Measurements from ENCODE around the gene MINDY4B.
A peak's percentile ranks its signal among the peaks of the same experiment; 100 is the strongest.

Gene MINDY4B

DNA sequence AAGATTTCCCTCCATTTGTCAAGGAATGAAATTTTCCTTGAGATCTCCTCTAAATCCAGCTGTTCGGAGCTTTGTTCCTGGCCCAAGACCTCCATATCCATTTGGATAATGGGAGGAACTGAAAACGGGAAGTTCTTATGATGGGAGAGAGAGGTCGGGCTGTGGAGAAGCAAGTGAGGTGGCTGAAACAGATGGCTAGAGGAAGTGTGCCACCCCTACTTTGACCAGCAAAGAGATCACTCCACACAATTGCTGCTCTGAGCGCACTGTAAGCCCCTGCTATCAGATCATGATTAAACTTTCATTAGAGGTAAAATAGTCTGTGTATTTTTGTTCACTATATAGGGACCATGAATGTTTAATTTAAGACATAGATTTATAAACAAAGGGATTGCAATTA lies at the start of gene MINDY4B:
TSS of gene MINDY4B (minus strand) at position 101 of the 400 bp plus-strand sequence. CDS start at position 101, 0 bp downstream.
- DNase-seq, result no peak

DNA sequence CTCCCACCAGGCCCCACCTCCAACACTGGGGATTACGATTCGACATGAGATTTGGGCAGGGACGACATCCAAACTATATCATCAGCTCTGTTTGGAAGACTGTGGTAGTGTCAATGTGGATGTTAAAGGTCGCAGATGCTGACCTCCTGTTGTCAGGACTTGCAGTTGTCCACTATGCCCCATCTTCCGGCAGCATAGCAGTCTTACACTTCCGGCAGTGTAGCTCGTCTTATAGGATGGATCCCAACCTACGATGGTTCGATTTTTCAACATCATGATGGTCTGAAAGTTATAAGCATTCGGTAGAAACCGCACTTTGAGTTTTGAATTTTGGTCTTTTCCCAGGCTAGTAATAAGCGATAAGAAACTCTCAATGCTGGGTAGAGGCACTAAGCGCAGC lies 46.7 kb upstream of the MINDY4B start:
- no peak for DNase-seq

DNA sequence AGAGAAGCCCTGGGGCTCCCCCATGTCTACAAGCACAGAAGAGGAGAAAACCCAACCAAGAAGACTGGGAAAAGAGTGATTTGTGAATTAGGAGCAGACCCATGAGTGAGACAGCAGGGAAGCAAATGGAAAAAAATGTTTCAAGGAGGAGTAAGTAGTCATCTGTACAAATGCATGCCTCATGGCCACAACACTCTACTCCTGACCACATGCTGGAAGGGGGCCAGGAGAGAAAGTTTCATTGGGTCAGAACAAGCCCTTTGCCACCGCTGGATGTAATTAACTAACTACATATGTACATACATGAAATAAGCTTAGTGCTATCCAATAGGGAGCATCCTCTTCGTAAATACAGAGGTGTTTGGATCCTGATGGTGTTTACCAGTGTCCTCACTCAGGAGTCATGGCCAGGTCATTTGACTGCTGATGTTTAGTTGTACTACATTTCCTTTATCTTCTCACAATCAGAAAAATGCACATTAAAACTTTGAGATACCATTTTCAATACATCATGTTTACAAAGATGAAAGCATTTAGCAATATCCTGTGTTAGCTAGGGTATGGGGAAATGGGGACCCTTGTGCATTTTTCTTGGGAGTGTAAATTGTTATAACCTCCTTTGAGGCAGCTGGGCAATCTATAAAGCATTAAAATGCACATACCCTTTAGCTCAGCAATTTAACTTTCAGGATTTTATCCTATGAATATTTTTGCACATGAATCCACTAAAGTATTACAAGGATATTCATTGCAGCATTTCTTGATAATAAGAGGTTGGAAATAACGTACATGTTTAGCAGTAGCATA lies 40.2 kb upstream of the MINDY4B start:
- DNase-seq, result no peak

DNA sequence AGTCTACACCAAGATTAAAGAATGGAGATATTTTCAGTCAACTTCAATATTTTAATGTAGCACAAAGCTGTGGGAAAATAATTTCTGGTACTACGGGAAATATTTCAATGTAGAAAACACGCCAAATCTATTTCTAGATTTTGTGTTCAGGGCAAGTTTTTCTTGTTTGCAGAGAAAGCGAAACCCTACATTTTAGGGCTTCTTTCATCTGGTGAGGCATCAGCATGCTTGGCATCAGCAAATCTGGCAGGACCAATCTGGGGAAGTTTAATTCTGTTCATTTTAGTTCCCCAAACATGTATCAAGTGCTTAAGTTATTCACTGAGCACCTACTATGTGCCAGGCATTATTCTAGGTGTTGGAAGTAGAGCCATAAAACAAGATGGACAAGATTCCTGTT lies 37.0 kb upstream of the MINDY4B start:
- no peak for DNase-seq

DNA sequence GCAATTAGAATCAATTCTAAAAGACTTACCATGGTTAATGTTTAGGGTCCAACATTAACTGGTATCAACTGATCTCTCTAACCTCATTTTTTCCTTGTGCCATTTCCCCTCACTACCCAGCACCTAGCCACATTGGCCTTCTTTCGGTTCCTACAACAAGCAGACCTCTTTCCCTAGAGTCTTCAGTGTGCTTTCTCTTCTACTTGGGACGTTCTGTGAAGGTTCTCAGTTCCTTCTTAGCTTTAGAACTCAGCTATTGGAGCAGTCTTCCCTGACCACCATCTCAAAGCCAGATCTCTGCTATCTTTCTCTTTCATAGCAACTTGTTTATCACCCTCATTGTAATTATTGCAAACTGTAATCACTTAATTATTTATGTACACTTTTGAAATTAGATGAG lies 31.5 kb upstream of the MINDY4B start:
- DNase-seq, result no peak

DNA sequence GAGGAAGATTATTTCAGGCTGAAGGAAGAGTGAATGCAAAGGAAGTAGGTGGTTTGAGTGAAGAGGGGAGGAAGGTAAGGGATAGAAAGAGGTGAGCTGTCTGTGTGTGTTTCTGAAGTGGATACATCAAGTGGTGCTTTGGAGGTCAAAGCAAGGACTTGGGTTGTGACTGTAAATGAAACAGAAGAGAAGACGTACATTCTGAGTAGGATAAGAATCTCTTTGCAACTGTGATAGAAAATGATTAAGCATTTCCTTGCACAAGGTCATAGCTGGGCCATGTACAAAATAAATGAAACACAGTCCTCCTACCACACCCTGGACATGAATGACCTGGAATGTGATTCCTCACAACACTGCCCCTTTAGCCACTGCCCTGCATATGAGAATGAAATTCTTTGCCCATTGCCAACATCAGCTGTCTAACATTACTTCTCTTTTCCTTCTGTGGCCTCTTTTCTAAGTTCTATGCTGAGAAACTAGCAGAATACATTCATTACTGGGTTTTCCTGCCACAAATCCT lies 28.3 kb upstream of the MINDY4B start:
- DNase-seq, result no peak

DNA sequence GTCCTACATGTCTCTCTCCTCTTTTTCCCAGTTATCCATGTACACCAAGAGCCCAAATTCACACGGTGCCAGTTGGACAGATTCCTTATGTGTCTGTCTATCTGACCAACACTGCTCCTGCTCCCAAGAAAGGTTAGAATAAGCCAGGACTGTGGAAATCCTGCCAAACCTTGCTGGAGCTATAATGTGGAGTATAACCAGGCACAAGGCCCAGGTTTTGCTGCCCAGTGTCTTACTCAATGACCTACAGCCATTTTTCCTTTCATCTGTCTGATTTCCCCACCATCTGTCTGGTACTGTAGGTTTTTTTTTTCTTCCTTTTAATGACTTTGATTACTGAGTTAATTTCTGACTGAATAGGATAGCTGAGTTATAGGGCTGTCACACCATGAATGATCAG lies 26.5 kb upstream of the MINDY4B start:
- no peak for DNase-seq

DNA sequence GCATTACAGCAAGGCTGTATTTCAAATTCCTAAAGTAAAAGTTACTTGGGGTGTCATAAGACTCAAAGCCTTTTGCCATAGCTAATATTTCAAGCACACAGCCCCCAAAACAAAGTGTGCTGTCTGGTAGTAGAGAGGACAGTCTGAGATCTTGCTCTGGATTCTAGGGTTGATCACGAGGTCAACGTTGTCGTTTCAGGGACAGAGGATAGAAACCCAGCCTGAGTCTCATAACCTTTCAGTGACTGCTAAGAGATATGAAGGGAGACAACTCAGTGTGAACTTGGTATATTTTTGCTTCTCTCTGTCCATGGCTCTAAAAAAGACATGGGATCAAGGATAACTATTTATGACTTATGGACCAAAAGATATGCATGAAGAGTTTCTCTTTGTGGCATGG lies 25.6 kb upstream of the MINDY4B start:
- DNase-seq, result no peak

DNA sequence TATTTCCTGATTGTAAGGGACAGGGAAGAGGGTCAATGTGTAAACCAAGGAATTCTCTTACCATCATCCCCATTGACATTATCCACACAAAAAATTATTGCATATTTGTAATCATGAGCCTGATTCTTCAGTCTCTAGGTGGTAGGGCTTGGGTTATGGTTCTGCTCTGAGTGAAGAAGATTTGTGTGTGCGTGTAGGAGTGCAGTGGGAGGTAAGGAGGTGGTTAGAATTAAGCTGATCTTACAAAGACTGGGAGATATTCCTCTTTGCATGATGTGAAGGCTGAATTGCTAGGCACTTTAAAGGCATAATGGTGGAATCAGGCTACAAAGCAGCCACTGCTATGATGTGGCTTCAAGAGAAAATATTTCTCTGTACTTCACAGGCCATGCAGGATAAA lies 23.0 kb upstream of the MINDY4B start:
- no peak for DNase-seq

DNA sequence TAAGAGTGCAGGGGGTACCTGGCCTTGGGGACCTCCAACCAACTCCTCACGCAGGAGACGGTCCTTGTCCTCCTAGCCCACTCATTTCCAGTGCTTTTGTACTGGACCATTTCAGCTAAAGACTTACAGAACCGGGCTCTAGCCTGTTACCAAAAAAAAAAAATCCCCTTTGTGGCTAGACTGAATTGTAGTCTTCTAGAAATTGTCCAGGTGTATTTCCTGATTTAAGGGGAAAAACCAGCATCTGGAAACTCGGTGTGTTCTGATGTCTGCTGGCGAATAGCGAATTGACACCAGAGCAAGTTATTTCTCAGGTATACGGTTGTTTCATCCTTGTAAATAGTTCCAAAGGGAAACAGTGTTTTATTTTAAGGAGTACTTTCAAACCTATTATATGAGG lies 21.1 kb upstream of the MINDY4B start:
- DNase-seq, result no peak

DNA sequence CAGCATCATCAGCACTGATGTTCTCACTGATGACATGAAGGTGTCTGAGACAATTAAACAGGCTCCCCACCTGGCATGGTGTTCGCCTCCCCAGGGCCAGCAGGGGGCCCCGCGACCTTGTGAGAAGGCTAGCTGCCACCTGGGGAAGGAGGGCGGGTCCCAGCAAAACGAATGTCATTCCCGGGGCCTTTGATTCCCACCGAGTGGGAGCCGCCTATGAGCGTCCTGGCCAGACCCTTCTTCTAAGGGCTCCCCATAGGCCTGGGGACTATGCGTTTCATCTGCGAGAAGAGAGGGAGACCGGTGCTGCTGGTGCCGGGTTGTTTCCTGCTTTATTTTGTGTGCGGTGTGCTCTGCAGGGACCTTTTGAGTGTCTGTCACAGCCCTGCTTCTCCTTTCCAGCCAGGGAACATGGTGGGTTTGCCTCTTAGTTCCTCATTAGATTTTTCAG lies 20.5 kb upstream of the MINDY4B start:
- peak; percentile 60 to 72 for DNase-seq

DNA sequence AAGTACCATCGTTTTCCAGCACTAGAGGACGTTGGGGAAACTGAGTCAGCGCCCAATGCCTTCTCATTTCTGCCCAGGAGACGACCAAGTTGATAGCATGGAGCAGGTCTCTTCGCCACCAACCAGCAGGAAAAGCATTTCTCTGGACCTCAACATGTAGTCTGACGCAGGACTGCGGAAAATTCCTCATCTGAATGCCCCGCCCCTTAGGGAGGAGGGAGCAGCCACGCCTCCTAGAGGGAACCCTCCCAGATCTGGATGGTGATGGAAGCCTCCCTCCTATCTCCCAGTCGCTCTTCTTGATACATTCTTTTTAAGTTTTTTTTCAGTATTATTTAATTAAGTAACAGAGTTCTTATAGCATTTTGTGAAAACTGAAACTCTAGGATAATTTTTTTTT lies 17.4 kb upstream of the MINDY4B start:
- DNase-seq, result no peak

DNA sequence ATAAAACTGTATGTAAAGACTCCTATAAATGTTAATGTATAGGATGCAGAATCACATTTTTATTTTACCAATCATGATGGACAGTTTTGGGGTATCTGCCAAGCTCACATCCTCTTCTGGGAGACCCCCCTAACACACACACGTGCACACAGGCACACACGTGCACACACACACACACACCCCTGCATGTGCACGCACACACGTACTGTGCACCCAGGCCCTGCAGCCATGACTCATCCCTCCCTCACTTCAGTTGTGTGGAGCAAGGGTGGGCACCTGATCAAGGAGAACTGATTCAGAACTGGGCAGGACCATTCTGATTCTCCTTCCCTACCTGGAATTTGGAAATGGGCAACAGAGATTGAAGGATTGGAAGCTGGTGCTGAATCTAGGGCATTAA lies 16.0 kb upstream of the MINDY4B start:
- DNase-seq, result no peak

DNA sequence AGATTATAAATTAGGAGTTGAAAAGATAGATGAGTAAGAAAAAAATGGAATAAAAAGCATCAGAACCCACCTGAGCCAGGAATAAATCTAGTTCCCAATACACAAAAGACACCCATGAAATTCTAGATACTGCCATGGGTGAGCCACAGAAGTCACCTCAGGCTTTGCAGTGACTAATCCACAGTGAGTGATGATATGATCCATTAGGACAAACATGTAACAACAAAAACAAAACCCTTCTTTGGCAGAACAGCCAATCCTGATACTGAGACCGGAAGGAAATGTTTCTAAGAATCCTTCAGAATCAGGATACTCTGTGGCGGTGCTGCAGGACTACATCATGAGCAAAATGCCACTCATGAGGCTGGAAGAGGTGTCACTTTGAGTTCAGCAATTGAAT lies 15.0 kb upstream of the MINDY4B start:
- DNase-seq, result no peak

DNA sequence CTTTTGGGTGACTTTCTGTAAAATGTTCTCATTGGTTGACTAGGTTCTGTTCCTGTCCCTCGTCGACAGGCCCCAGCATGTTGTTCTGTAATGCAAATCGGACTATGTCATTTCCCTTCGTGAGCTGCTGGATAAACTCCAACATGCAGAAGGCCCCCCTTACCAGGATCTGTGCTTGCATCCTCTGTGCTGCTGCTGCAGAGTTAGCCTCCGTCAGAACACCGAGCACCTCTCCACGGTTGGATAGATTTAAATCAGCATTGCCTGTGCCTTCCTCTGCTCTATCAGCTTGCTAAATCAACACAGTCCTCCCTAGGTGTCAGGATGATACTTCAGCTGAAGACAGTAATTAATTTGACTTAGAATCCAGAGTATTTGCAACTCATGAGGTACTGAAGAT lies 12.7 kb upstream of the MINDY4B start:
- no peak for DNase-seq

DNA sequence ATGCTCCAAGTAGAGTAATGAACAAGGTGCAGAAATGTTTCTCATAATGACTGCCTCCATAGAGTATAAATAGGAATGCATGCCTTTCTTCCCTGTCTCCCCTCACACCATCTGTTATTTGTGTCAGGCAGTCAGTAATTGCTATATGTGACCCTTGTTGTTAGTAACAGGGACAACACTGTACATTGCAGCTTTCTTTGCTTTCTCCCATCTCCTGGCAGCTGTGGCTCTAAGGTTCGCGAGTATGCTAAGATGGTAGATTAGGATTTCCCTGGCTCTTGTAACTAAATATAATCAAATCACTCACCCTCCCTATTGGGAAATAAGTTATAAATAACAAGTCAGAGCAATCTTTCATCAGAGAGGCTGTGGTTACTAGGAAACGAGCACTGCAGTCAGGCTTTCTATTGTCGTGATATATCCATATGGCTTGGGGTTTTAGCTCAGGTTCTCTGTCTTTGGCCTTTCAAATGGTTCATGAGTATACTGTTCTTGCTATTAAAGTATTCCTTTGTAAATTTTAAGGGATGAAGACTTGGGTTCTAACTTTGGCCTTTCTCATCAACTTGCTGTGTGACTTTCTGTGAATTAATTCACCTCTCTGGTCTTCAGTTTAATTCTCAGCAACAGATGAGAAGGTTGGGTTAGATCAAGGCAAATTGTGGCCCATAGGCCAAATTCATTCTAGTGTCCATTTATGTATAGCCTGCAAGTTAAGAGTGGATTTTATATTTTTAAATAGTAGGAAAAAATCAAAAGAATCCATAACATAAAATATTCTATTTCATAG lies 8.1 kb upstream of the MINDY4B start:
- no peak for DNase-seq

DNA sequence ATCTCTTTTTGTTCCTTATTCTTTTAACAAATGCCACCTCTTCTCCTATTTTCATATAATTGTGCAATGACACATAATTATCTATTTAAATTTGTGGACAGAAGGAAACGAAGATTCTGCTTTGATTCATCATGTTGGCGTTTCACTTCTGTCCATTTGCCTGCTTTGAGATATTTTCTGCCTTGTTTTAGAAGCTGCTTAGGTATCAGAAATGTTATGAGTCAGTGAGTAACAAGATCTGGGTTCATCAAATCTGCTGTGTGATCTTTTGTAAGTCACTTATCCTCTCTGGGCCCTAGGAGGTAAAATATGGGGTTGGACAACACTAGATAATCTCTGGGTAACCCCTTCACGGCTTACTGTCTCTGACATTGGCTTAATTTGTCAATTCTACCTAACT lies 7.3 kb upstream of the MINDY4B start:
- DNase-seq, result no peak

DNA sequence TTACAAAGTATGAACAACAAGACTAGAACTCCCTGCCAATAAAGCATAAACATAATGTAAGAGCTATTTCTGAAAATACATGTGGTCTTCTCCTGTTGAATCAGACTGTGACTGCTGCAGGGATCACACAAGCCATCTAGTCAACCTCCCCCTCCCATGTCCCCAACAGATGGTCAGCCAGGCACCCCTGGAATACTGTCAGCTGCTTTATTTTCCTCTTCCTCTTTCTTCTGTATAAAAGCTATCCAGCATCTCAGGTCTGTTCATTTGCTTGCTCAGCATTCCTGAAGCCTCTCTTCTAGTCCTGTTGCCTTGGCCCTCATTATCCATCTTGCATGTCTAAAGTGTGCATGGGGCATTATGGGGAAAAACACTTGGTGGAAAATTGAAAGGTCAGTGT lies 6.5 kb upstream of the MINDY4B start:
- no peak for DNase-seq

DNA sequence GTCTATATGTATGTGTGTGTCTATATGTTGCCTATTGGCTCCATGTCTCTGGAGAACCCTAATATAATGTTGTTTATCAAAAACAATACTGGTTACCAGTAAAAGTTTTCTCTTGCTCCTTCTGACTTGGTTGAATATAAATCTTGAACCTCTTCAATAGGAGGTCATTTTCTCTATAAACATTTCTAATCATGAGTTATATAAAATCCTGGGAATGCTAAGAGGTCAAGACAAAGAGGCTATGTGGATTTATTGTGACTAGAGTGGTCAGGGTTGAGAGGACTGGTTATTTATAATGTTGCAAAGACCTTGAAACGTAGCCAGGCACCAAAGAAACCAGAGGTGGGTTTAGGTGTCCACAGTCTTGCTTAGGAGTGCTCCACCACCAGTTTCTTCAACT lies 1.2 kb upstream of the MINDY4B start:
- no peak for DNase-seq

DNA sequence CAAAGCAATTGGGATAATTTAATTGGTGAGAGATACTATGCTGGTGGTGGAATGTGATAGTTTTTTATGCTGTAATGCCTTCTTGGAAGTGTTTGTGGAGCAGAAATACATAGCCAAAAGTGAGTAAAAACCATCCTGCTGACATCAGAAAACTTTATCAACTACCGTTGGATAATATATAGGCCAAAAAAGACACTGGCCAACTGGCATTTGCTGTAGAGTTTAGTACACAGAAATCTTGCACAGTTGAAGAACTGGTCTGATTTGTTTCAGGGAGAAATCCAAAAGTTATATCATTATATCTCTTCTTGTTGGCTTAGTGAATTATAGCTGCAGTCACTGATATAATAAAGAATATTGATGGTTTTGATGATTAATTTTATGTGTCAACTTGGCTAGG lies 507 bp upstream of the MINDY4B start:
- no peak for DNase-seq

DNA sequence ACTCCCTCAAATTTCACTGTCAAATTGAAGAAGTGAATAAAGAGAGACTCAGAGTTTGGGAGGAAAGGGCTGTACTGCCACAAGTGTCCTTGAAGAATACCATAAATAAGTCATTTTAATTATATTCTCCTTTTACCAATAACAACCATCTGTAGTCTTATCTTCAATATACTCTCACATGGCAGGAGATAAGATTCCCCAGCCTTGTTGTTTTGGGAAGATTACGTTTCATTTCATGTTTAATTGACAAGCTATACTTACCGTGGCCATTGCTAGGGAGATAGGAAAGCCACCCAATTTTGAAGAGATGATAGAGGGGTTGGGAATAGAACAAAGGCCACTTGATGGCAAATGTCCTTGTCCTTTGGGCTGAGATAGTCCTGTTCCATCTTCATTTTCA lies 2.3 kb downstream of the MINDY4B start:
- no peak for DNase-seq

DNA sequence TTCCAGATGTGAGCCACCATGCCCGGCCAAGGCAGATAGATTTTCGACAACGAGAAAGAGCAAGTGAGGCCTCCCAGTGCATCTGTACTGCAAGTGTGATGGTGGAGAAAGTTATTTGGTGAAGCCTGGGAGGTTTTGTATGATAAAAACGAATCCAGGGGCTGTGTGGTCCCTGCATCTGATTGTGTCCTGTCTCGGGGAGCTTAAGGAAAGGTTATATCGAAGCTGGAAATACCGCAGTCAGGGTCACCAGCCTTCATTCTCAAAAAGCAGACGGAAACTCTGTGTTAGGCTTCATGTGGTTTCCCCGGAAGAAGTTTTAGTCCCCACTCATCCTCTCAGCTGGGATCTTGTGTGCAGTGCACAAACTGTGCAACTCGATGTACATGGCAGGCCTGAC lies 3.4 kb downstream of the MINDY4B start:
- no peak for DNase-seq

DNA sequence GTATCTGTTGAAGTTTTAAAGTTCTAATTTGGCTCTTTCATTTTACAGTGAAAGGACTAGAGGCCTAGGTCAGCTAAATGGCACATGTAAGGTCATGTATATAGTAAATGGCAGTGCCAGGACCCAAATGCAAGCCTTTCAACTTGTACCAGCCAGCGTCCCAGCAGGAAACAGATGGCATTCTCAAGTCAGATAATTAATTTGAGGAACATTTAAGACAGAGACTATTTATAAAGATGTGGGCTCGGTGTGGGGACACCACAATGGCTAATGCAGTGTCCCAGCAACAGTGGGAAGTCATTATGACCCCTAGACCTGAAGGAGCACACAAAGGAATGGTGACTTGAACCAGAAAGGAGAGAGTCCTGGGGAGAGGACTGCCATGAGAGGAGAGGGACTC lies 6.1 kb downstream of the MINDY4B start:
- no peak for DNase-seq
